ENCODE results near the gene EPHA2. TPM values are rescaled to one million over a fixed set of nuclear protein-coding genes. Genes with fewer than 3 reads are reported as not detected.

Gene EPHA2
- total and polyA plus RNA-seq, 2 experiments from 2014 or later, result 7.5 to 51.2 TPM

GRCh38 chr1:16186655-16187235 lies 30.9 kb upstream of the EPHA2 start:
- Histone ChIP-seq H3K79me2 (replicated peaks; ENCODE audit: insufficient read depth) (no peaks in the 10 kb centered on the region), H3K36me3 (ENCODE audit: insufficient read depth) (no peaks in the 10 kb centered on the region), H4K20me1 (replicated peaks; ENCODE audit: insufficient read depth) (no peaks in the 10 kb centered on the region), H3K4me3 (no peak overlapping the region), H3K9me2 (ENCODE audit: insufficient read depth) (no peaks in the 10 kb centered on the region), H3K27ac (ENCODE audit: low read depth) (no peak overlapping the region), H3F3A (replicated peaks; ENCODE audit: low read depth) (peaks cover 4% of the 10 kb centered on the region; the same call in 1 of the 2 replicates), H3K4me1 (ENCODE audit: insufficient read depth) (peaks cover 6% of the 10 kb centered on the region; the same call in 1 of the 2 replicates), H3K27me3 (ENCODE audit: insufficient read depth) (no peaks in the 10 kb centered on the region), H2AFZ (no peak overlapping the region), H3K4me2 (no peak overlapping the region)
- Mint-ChIP-seq H3K4me1 (peaks cover 9% of the 10 kb centered on the region), H3K4me3 (no peak overlapping the region), H3K9me3 (no peaks in the 10 kb centered on the region), H3K27ac (no peak overlapping the region), H3K27me3 (ENCODE audit: insufficient read depth, low read depth, poor library complexity) (peaks cover 8% of the 10 kb centered on the region), H3K36me3 (ENCODE audit: low read depth) (no peaks in the 10 kb centered on the region)
- TF ChIP-seq JUNB (IDR thresholded peaks at IDR 0.05; ENCODE audit: unreplicated experiment) (no peak), CTCF (conservative IDR thresholded peaks at IDR 0.05; ENCODE audit: low read depth in 2 of 2) (no peak), POLR2AphosphoS5 (IDR thresholded peaks at IDR 0.05; ENCODE audit: low read depth) (no peak), ETS1 (IDR thresholded peaks at IDR 0.05) (no peak), NANOG (IDR thresholded peaks at IDR 0.05; ENCODE audit: borderline replicate concordance) (no peak), CREB1 (CRISPR knock-in tag; IDR thresholded peaks at IDR 0.05; ENCODE audit: low read depth) (no peak), STAT1 (IDR thresholded peaks at IDR 0.05; ENCODE audit: unreplicated experiment) (no peak), ZNF331 (CRISPR knock-in tag; IDR thresholded peaks at IDR 0.05; ENCODE audit: low read depth) (no peak), EZH2phosphoT487 (IDR thresholded peaks at IDR 0.05; ENCODE audit: unreplicated experiment) (no peak), ZNF462 (CRISPR knock-in tag; IDR thresholded peaks at IDR 0.05) (no peak), REST (IDR thresholded peaks at IDR 0.05; ENCODE audit: unreplicated experiment) (no peak), EZH2 (IDR thresholded peaks at IDR 0.05; ENCODE audit: low read depth, unreplicated experiment) (no peak), ZNF114 (CRISPR knock-in tag; IDR thresholded peaks at IDR 0.05) (no peak)
- ATAC-seq, result no peak
- no peak for DNase-seq (ENCODE audit: low spot score)

All from GM23338 (cell line).